BJ (cell line): ENCODE results near the gene IRAK4. TPM values are rescaled to one million over a fixed set of nuclear protein-coding genes. Genes with fewer than 3 reads are reported as not detected.
"Not testable (repeated sequence)": the region's sequence is repeated elsewhere in the genome, so short reads cannot be mapped to it uniquely, and the experiment has no call there.

Experiments used
- CTCF ChIA-PET: fragments of 350-600 bp; formaldehyde crosslinking; extraction: SDS; loops from one replicate; lab custom pipeline; 2021; ENCODE audit warnings: antibody characterized with exemption, inconsistent platforms; lab: Yijun Ruan, JAX
- POLR2A ChIA-PET: fragments of 300-600 bp; sonication (Branson Sonifier 250); formaldehyde crosslinking; extraction: SDS; loops from one replicate; lab custom pipeline; 2021; ENCODE audit warnings: antibody characterized with exemption; lab: Charles Lee
- DNase-seq: peaks from one replicate; pipeline ENCODE4 v3.0.0-alpha.2; 2011; ENCODE audit warnings: low read depth
- H3K27me3 ChIP-seq: 2 replicates; pipeline ENCODE4 v1.6.0; 2011; ENCODE audit warnings: low read length; ENCODE audit not compliant: control insufficient read depth, insufficient read depth
- H3K36me3 ChIP-seq: 2 replicates; pipeline ENCODE4 v1.5.1; 2011; ENCODE audit warnings: low read length; ENCODE audit not compliant: control insufficient read depth, insufficient read depth
- H3K4me3 ChIP-seq: 2 replicates; pipeline ENCODE4 v1.5.1; 2011; ENCODE audit warnings: low read depth, mild to moderate bottlenecking, control low read depth, low read length
- CTCF ChIP-seq: IDR thresholded peaks from 2 replicates; pipeline ENCODE4 v1.5.1; 2011; ENCODE audit warnings: low read depth, mild to moderate bottlenecking, control low read depth, inconsistent platforms, low read length, moderate library complexity; ENCODE audit not compliant: insufficient read depth
- polyA plus RNA-seq: library from polyadenylated mRNA; depleted of rRNA; stranded (reverse); fragments of >200 nt; gene quantifications from 2 replicates; pipeline ENCODE4 v1.2.3, GENCODE V29; 2011

IRAK4 gene
- polyA plus RNA-seq, 1 experiment = 11.3 TPM

GRCh38 chr12:43740511-43741100, 18.1 kb upstream of the IRAK4 start:
- no peaks in the 10 kb centered on the region for H3K27me3 ChIP-seq
- no peak for TF ChIP-seq CTCF
- ChIA-PET POLR2A (no interaction called here), CTCF (no interaction called here)
- no peaks in the 10 kb centered on the region for H3K36me3 ChIP-seq
- H3K4me3 ChIP-seq = no peak overlapping the region
- DNase-seq = no peak

GRCh38 chr12:43742106-43742505, 16.6 kb upstream of the IRAK4 start:
- no peaks in the 10 kb centered on the region for H3K27me3 ChIP-seq
- peak; percentile 46 for DNase-seq
- H3K36me3 ChIP-seq = no peaks in the 10 kb centered on the region
- POLR2A ChIA-PET = interaction anchor here (0.5 kb wide), 1 partner anchor 405 kb away, joined by 8 read pairs; no protein-coding TSS in a partner anchor
- H3K4me3 ChIP-seq = no peak overlapping the region
- no peak for TF ChIP-seq CTCF
- CTCF ChIA-PET = interaction anchor here (0.6 kb wide), 1 partner anchor 912 kb away, joined by 3 read pairs; no protein-coding TSS in a partner anchor

GRCh38 chr12:43744826-43745225, 13.9 kb upstream of the IRAK4 start:
- no peak for TF ChIP-seq CTCF
- DNase-seq = no peak
- Histone ChIP-seq H3K4me3 (no peak overlapping the region), H3K27me3 (no peaks in the 10 kb centered on the region), H3K36me3 (no peaks in the 10 kb centered on the region)
- POLR2A ChIA-PET = no interaction called here
- CTCF ChIA-PET = no interaction called here

- H3K36me3 ChIP-seq = peaks cover 2% of the 10 kb centered on the region
- TF ChIP-seq CTCF = no peak
- no peak for DNase-seq
- ChIA-PET POLR2A (no interaction called here), CTCF (interaction anchor here (1.6 to 1.7 kb wide), 2 partner anchors 11 to 28 kb away, joined by 4 to 5 read pairs; no protein-coding TSS in a partner anchor)
- no peaks in the 10 kb centered on the region for H3K27me3 ChIP-seq
- H3K4me3 ChIP-seq = no peak overlapping the region
Observed at GRCh38 chr12:43749016-43749415, 9.7 kb upstream of the IRAK4 start.

DNA sequence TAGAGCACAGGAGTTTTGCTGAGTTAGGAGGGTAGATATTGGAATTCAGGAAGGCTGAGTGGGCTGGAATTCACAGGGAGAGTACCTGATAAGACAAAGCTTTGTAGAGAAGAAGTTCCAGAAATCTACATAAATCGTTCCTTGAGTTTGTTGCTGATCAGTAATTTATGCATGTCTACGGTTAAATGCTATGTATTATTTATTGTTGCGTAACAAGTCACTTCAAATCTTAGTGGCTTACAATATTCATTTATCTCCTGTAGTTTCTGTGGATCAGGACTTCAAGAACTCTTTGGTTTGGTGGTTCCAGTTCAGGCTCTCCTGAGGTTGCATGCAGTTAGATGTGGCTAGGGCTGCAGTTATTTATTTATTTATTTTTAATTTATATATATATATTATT, 7.9 kb upstream of the IRAK4 start:
- H3K4me3 ChIP-seq = no peak overlapping the region
- DNase-seq = no peak
- H3K36me3 ChIP-seq = peaks cover 2% of the 10 kb centered on the region
- POLR2A ChIA-PET = no interaction called here
- no peaks in the 10 kb centered on the region for H3K27me3 ChIP-seq
- TF ChIP-seq CTCF = no peak
- CTCF ChIA-PET = interaction anchor here (0.7 kb wide), 1 partner anchor 324 kb away, joined by 3 read pairs; no protein-coding TSS in a partner anchor

DNA sequence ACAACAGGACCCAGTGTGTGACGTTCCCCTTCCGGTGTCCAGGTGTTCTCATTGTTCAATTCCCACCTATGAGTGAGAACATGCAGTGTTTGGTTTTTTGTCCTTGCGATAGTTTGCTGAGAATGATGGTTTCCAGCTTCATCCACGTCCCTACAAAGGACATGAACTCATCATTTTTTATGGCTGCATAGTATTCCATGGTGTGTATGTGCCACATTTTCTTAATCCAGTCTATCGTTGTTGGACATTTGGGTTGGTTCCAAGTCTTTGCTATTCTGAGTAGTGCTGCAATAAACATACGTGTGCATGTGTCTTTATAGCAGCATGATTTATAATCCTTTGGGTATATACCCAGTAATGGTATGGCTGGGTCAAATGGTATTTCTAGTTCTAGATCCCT, 7.4 kb upstream of the IRAK4 start:
- H3K27me3 ChIP-seq, H3K4me3 ChIP-seq, POLR2A ChIA-PET, DNase-seq, H3K36me3 ChIP-seq: not testable (repeated sequence)
- CTCF ChIA-PET = interaction anchor here (0.7 kb wide), 1 partner anchor 324 kb away, joined by 3 read pairs; no protein-coding TSS in a partner anchor
